KBM-7 (cell line): Measurements from ENCODE around the gene KRT13.

ENCODE experiments used
- DNase-seq: peaks from one replicate; pipeline ENCODE4 v3.0.0-alpha.2; 2015
- in situ Hi-C: fragments of 300-500 bp; cut with MboI; formaldehyde crosslinking; loops from 2 replicates; pipeline ENCODE4 v1.14.3; 2020; ENCODE audit warnings: low sequenced_read_pairs, low pct_unique_long_range_greater_than_20kb, mixed read lengths

The KRT13 gene

GRCh38 chr17:41522301-41523224 is 17.2 kb upstream of the KRT13 start:
- DNase-seq, result no peak
- in situ Hi-C loops, result loop anchor here (25.0 kb wide), 1 partner anchor 610 kb away; no protein-coding TSS in a partner anchor

GRCh38 chr17:41521574-41522261 is 16.3 kb upstream of the KRT13 start:
- DNase-seq, result no peak
- in situ Hi-C loops, result loop anchor here (25.0 kb wide), 1 partner anchor 609 kb away; no protein-coding TSS in a partner anchor

- DNase-seq, result no peak
- in situ Hi-C loops, result loop anchor here (25.0 kb wide), 1 partner anchor 609 kb away; no protein-coding TSS in a partner anchor
These were observed 15.6 kb upstream of the KRT13 start for GRCh38 chr17:41520821-41521521.

DNA sequence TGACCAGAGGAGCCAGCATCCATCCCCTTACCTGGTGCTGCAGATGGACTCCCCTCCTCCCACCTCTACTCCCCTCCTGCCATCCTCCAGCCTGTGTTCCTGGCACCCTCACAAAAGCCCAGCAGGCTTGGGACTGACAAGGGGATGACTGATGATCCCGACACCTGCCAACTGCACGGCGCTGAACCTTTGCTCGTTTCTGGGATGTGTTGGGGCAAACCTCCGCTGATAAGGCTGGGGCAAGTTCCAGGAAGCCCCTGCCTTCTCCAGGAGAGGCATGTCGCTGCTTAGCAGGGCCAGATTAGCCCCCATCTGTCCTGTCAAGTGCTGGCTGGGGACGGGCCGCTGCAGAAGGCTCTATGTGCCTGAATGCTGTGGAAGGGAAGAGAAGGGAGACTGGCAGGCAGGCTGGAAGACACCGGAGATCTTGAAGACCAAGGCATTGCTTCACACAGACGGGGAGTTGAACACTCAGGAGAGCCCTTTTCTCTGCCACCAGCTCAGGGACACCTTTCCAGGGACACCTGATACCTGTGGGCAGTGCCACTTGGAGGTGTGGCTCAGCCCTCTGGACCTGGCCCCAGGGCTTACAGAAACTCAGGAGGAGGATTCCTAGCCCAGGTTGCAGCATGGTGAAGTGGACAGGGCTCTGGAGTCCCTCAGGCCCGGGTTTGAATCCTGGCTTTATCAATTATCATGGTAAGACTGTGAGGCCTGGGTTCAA is 14.3 kb upstream of the KRT13 start:
- in situ Hi-C loops, result loop anchor here (25.0 kb wide), 1 partner anchor 607 kb away; no protein-coding TSS in a partner anchor

GRCh38 chr17:41518789-41519449 is 13.5 kb upstream of the KRT13 start, which contains the start of gene KRT15:
Gene KRT15, minus strand, starts transcription at chr17:41518890. Its CDS starts 63 bp downstream, at chr17:41518827.
- in situ Hi-C loops, result loop anchor here (25.0 kb wide), 1 partner anchor 607 kb away; no protein-coding TSS in a partner anchor
- DNase-seq, result no peak

More for the DNA sequence above, 14.3 kb upstream of the KRT13 start:
- no peak for DNase-seq

DNA sequence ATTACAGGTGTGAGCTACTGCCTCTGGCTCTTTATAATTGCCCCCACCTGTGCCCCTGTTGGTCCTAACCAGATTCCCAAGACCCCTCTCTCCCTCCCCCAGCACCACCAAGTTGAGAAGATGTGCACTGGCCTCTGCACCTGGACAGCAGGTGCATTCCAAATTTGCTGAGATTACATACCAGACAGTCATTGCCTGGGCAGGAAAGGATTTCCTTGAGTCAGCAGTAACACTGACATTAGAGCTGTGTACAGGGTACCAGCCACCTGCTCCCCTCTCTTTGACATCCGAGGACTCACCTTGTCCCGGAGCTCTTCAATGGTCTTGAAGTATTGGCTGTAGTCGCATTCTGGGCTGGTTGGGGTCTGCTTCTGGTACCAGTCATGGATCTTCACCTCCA is 12.6 kb upstream of the KRT13 start:
- DNase-seq, result no peak
- in situ Hi-C loops, result loop anchor here (25.0 kb wide), 1 partner anchor 606 kb away; no protein-coding TSS in a partner anchor

- in situ Hi-C loops, result loop anchor here (25.0 kb wide), 1 partner anchor 605 kb away; no protein-coding TSS in a partner anchor
- no peak for DNase-seq
These were observed 11.4 kb upstream of the KRT13 start for GRCh38 chr17:41516830-41517283.

GRCh38 chr17:41516147-41516829 is 10.9 kb upstream of the KRT13 start:
- in situ Hi-C loops, result loop anchor here (25.0 kb wide), 1 partner anchor 604 kb away; no protein-coding TSS in a partner anchor
- no peak for DNase-seq

DNA sequence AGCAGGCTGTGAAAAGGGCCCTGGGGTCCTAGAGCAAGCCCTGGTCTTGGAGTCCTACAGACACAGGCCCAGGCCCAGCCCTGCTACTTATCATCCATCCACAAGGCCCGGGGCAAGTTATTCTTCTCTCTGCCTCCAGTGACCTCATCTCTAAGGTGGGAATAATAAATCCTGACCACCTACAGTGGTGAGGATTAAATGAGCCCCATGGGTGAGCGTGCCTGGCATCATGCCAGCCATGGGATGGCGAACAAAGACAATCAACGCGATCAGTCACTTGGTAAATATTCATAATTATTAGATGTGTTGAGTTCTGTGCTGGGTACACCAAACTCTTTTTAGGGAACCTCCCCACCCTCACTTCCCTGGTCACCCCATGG is 7.7 kb upstream of the KRT13 start:
- in situ Hi-C loops, result loop anchor here (25.0 kb wide), 1 partner anchor 601 kb away; no protein-coding TSS in a partner anchor
- DNase-seq, result no peak

DNA sequence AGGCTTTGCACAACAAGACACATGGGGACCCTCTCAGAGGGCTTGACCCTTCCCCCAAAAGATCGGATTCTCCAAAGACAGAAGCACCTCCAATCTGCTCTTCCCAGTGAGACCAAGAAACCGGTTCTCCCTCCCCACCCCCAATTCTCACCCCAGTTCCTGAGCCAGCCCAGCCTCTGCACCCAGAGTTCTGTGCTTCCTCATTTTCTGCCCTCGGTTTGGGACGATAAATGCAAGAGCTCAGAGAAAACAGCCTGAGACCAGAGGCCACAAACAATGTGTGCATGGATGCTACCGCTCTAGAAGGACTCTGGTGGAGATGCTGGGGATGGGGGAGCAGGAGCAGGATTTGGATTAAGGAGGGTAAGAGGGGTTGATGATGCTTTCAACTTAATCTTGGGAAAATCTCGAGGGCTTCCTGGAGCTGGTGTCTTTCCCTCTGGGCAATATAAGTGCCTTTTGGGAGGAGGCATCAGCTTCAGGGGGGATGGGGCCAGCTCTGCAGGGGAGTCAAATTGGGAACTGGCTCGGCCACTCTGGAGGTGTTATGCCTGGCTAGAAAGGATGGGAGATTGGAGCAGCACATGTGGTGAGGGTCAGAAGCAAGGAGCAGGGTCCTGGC is 7.2 kb upstream of the KRT13 start:
- DNase-seq, result no peak
- in situ Hi-C loops, result loop anchor here (25.0 kb wide), 1 partner anchor 600 kb away; no protein-coding TSS in a partner anchor

- no peak for DNase-seq
- in situ Hi-C loops, result loop anchor here (25.0 kb wide), 1 partner anchor 599 kb away; no protein-coding TSS in a partner anchor
These were observed 6.3 kb upstream of the KRT13 start for GRCh38 chr17:41511716-41512115.

GRCh38 chr17:41511116-41511515 is 5.7 kb upstream of the KRT13 start:
- no peak for DNase-seq
- in situ Hi-C loops, result loop anchor here (25.0 kb wide), 1 partner anchor 599 kb away; no protein-coding TSS in a partner anchor

- DNase-seq, result no peak
- in situ Hi-C loops, result loop anchor here (25.0 kb wide), 1 partner anchor 598 kb away; no protein-coding TSS in a partner anchor
These were observed 5.0 kb upstream of the KRT13 start for GRCh38 chr17:41510251-41511065.

DNA sequence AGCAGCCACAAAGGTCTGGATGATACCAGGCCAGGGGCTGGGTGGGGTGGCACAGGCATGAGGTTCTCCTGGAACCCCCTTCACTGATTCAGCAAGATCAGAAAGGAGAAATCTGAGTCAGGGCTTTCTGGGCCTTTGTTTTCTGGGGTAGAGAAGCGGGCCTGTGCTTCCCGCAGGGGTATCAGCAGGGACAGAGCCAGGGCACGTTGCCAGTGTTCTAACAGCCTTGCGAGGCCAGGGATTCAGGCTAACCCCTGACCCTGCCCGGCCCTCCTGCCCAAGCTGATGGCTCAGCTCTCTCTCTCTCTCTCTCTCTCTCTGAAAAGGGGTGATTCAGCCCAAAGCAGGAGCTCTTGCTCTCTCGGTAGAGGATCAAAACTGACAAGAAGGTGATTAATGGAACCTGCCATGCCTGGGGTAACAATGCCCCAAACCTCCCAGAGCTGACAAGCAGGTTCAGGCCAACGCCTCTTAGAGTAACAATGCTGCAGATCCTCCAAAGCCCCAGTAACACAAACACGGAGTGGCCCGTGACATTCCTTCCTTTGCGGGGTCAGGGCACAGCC is 2.0 kb upstream of the KRT13 start:
- no peak for DNase-seq
- in situ Hi-C loops, result loop anchor here (25.0 kb wide), 1 partner anchor 595 kb away; no protein-coding TSS in a partner anchor
